GOT3 (cell line): ENCODE data around the gene DAAM2.

Experiments
- DNase-seq: peaks from one replicate; lab custom pipeline; 2025; ENCODE audit warnings: mixed read lengths; lab: John Stamatoyannopoulos, UW

The DAAM2 gene

GRCh38 chr6:39787322-39787721, 4.9 kb upstream of the DAAM2 start:
- no peak for DNase-seq

- DNase-seq, result no peak
Measured at GRCh38 chr6:39790772-39791171, 1.4 kb upstream of the DAAM2 start.

GRCh38 chr6:39791311-39791710, 865 bp upstream of the DAAM2 start:
- DNase-seq, result no peak

GRCh38 chr6:39792540-39793450, 619 bp downstream of the DAAM2 start:
- no peak for DNase-seq

- no peak for DNase-seq
Measured at GRCh38 chr6:39793516-39793915, 1.3 kb downstream of the DAAM2 start.

GRCh38 chr6:39794231-39794630, 2.1 kb downstream of the DAAM2 start:
- no peak for DNase-seq

GRCh38 chr6:39797751-39798150, 5.6 kb downstream of the DAAM2 start:
- no peak for DNase-seq

- DNase-seq, result no peak
Measured at GRCh38 chr6:39800034-39801032, 8.2 kb downstream of the DAAM2 start.

GRCh38 chr6:39801456-39802251, 9.5 kb downstream of the DAAM2 start:
- no peak for DNase-seq

- no peak for DNase-seq
Measured at GRCh38 chr6:39803872-39804271, 11.7 kb downstream of the DAAM2 start.

- DNase-seq, result no peak
Measured at GRCh38 chr6:39804466-39805065, 12.4 kb downstream of the DAAM2 start.

GRCh38 chr6:39806278-39806677, 14.1 kb downstream of the DAAM2 start:
- no peak for DNase-seq

- DNase-seq, result no peak
Measured at GRCh38 chr6:39808346-39808745, 16.2 kb downstream of the DAAM2 start.

GRCh38 chr6:39808964-39809363, 16.8 kb downstream of the DAAM2 start:
- DNase-seq, result no peak

GRCh38 chr6:39811835-39812345, 19.7 kb downstream of the DAAM2 start:
- no peak for DNase-seq

- no peak for DNase-seq
Measured at GRCh38 chr6:39812496-39812852, 20.3 kb downstream of the DAAM2 start.

GRCh38 chr6:39812853-39813533, 20.8 kb downstream of the DAAM2 start:
- DNase-seq, result no peak

- DNase-seq, result no peak
Measured at GRCh38 chr6:39814236-39814635, 22.1 kb downstream of the DAAM2 start.

GRCh38 chr6:39815356-39815755, 23.2 kb downstream of the DAAM2 start:
- DNase-seq, result no peak

- no peak for DNase-seq
Measured at GRCh38 chr6:39816747-39817146, 24.6 kb downstream of the DAAM2 start.

GRCh38 chr6:39818695-39819094, 26.5 kb downstream of the DAAM2 start:
- DNase-seq, result no peak
